Measurements from ENCODE around the gene COG5. TPM values are rescaled to one million over a fixed set of nuclear protein-coding genes. Genes with fewer than 3 reads are reported as not detected.

Gene COG5
- total RNA-seq, 1 donor from 2014 or later = 40.8 TPM

GRCh38 chr7:107166736-107167426, 396.8 kb downstream of the COG5 start:
- no peak for TF ChIP-seq CTCF (IDR thresholded peaks at IDR 0.05; ENCODE audit: borderline replicate concordance)
- no peaks in the 10 kb centered on the region for H3K9me3 ChIP-seq (replicated peaks)
- H3K4me3 ChIP-seq = peak overlapping the region; percentile 84
- H3K4me1 ChIP-seq = peaks cover 38% of the 10 kb centered on the region
- no peaks in the 10 kb centered on the region for H3K27me3 ChIP-seq (ENCODE audit: low read depth)
- DNase-seq = no peak
- H3K27ac ChIP-seq (replicated peaks) = peak overlapping the region; percentile 96
- H3K36me3 ChIP-seq = no peaks in the 10 kb centered on the region
- intact Hi-C loops (cut with micrococcal nuclease) = no loop called here

- DNase-seq = no peak
- H3K27me3 ChIP-seq (ENCODE audit: low read depth) = no peaks in the 10 kb centered on the region
- no peak overlapping the region for H3K27ac ChIP-seq (replicated peaks)
- no peak overlapping the region for H3K4me3 ChIP-seq
- peaks cover 22% of the 10 kb centered on the region for H3K4me1 ChIP-seq
- no peaks in the 10 kb centered on the region for H3K9me3 ChIP-seq (replicated peaks)
- H3K36me3 ChIP-seq = no peaks in the 10 kb centered on the region
- intact Hi-C loops (cut with micrococcal nuclease) = no loop called here
- no peak for TF ChIP-seq CTCF (IDR thresholded peaks at IDR 0.05; ENCODE audit: borderline replicate concordance)
These were observed 398.4 kb downstream of the COG5 start for GRCh38 chr7:107165341-107165740.

- Histone ChIP-seq H3K27ac (replicated peaks) (no peak overlapping the region), H3K9me3 (replicated peaks) (no peaks in the 10 kb centered on the region), H3K4me3 (no peak overlapping the region), H3K36me3 (no peaks in the 10 kb centered on the region), H3K27me3 (ENCODE audit: low read depth) (no peaks in the 10 kb centered on the region), H3K4me1 (peaks cover 12% of the 10 kb centered on the region)
- DNase-seq = no peak
- intact Hi-C loops (cut with micrococcal nuclease) = loop anchor here (5.0 kb wide), 1 partner anchor 507 kb away; no protein-coding TSS in a partner anchor
- TF ChIP-seq CTCF (IDR thresholded peaks at IDR 0.05; ENCODE audit: borderline replicate concordance) = no peak
These were observed 399.6 kb downstream of the COG5 start for GRCh38 chr7:107164092-107164491.

GRCh38 chr7:107162475-107162874, 401.2 kb downstream of the COG5 start:
- no peaks in the 10 kb centered on the region for H3K27me3 ChIP-seq (ENCODE audit: low read depth)
- no peak overlapping the region for H3K4me3 ChIP-seq
- H3K9me3 ChIP-seq (replicated peaks) = no peaks in the 10 kb centered on the region
- no peak overlapping the region for H3K27ac ChIP-seq (replicated peaks)
- DNase-seq = no peak
- TF ChIP-seq CTCF (IDR thresholded peaks at IDR 0.05; ENCODE audit: borderline replicate concordance) = no peak
- no peaks in the 10 kb centered on the region for H3K36me3 ChIP-seq
- H3K4me1 ChIP-seq = peaks cover 9% of the 10 kb centered on the region
- intact Hi-C loops (cut with micrococcal nuclease) = loop anchor here (5.0 kb wide), 1 partner anchor 505 kb away; no protein-coding TSS in a partner anchor

GRCh38 chr7:107161415-107161814, 402.3 kb downstream of the COG5 start:
- Histone ChIP-seq H3K9me3 (replicated peaks) (no peaks in the 10 kb centered on the region), H3K4me1 (no peaks in the 10 kb centered on the region), H3K27ac (replicated peaks) (no peak overlapping the region), H3K4me3 (no peak overlapping the region), H3K27me3 (ENCODE audit: low read depth) (no peaks in the 10 kb centered on the region), H3K36me3 (no peaks in the 10 kb centered on the region)
- no peak for TF ChIP-seq CTCF (IDR thresholded peaks at IDR 0.05; ENCODE audit: borderline replicate concordance)
- DNase-seq = no peak
- intact Hi-C loops (cut with micrococcal nuclease) = loop anchor here (5.0 kb wide), 1 partner anchor 504 kb away; no protein-coding TSS in a partner anchor
